Thymus (tissue), 11 donors: ENCODE measurements around the gene APOD. TPM values are rescaled to one million over a fixed set of nuclear protein-coding genes. Genes with fewer than 3 reads are reported as not detected.

Experiments
- DNase-seq, 9 donors: peaks; one replicate each; pipeline ENCODE4 v3.0.0-alpha.2; 2013; ENCODE audit warnings: low spot score in 9 of 9, low read depth in 6 of 9, missing footprints in 1 of 9
- H3K27ac ChIP-seq, 2 donors: one replicate each; pipeline ENCODE4 v1.5.1; 2013; ENCODE audit warnings: control low read depth in 1 of 2, low read depth in 1 of 2, low read length in 1 of 2, mild to moderate bottlenecking in 1 of 2, moderate library complexity in 1 of 2
- H3K27me3 ChIP-seq, 2 donors: one replicate each; pipeline ENCODE4 v1.5.1; 2013; ENCODE audit warnings: low read length in 1 of 2; ENCODE audit not compliant: control insufficient read depth in 2 of 2, insufficient read depth in 1 of 2
- H3K36me3 ChIP-seq, 2 donors: one replicate each; pipeline ENCODE4 v1.5.1; 2013; ENCODE audit warnings: low read length in 1 of 2, mild to moderate bottlenecking in 1 of 2, moderate library complexity in 1 of 2; ENCODE audit not compliant: control insufficient read depth in 2 of 2, insufficient read depth in 2 of 2
- H3K4me1 ChIP-seq, 2 donors: one replicate each; pipeline ENCODE4 v1.5.1; 2013; ENCODE audit warnings: low read length in 2 of 2; ENCODE audit not compliant: control insufficient read depth in 2 of 2, insufficient read depth in 2 of 2
- H3K4me3 ChIP-seq, 2 donors: one replicate each; pipeline ENCODE4 v1.5.1; 2013; ENCODE audit warnings: low read length in 2 of 2, control low read depth in 1 of 2, mild to moderate bottlenecking in 1 of 2
- H3K9me3 ChIP-seq, 2 donors: one replicate each; pipeline ENCODE4 v1.5.1; 2013; ENCODE audit warnings: low read length in 1 of 2, mild to moderate bottlenecking in 1 of 2; ENCODE audit not compliant: control insufficient read depth in 2 of 2, insufficient read depth in 1 of 2
- WGBS: extraction: QIAGEN DNeasy Blood & Tissue Kit; methylation state at CpG from one replicate; pipeline ENCODE4 v1.1.7; 2013; 5-methylcytosine and 5-hydroxymethylcytosine counted together
- polyA plus RNA-seq: library from polyadenylated mRNA; stranded (reverse); fragments of 200-250 nt; gene quantifications from one replicate; pipeline ENCODE4 v1.2.3, GENCODE V29; 2013
- total RNA-seq: library from RNA; stranded (reverse); fragments of 120-200 nt; gene quantifications from one replicate; pipeline ENCODE4 v1.2.4, GENCODE V29; 2013
- donor health status: healthy.

APOD gene
- total and polyA plus RNA-seq, 2 donors: 2.9 to 200 TPM

DNA sequence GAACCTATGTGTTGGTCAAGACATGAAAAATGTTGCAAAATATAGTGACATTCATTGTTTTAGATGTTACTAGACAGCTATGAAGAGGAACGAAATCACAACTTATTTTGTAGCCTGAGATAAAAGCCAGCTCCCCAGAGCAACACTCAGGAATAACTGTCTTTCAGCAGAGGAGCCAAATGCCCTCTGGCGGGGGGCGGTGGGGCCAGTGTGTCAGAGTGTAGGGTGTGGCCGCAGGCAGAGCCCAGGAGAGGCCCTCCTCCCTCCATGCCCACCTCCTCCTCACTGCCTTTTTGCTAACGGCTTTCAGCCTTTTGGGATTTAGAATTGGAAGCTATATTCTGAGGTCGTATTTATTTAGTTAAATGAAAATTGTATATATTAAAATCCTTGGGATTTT, 16.9 kb downstream of the APOD start:
- H3K4me1 ChIP-seq: peaks cover 0 to 10% of the 10 kb centered on the region in 2 donors
- WGBS: 84% methylated on average over 6 of the region's 6 CpGs
- no peak for DNase-seq
- H3K27me3 ChIP-seq: no peaks in the 10 kb centered on the region
- no peaks in the 10 kb centered on the region for H3K36me3 ChIP-seq
- no peaks in the 10 kb centered on the region for H3K9me3 ChIP-seq
- H3K4me3 ChIP-seq: no peak overlapping the region
- H3K27ac ChIP-seq: no peak overlapping the region

DNA sequence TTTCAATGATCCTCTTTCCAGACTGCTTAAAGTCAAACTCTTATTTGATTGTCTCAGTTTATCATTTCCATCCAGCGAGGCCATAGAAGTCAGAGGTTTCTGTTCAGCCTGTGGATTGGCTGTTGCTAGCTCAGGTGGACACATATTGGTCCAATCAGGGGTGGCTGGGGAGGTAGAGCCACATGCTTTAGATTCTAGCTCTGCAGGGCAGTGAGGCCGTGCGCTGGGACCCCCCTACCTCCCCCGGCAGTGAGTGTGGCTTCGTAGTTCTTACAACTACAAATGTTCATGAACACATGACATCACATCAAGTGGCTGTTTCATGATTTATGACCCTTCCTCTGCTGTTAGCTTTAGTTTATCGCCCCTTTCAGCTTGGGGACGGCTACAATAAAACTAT, 18.0 kb downstream of the APOD start:
- DNase-seq: no peak
- H3K4me3 ChIP-seq: no peak overlapping the region
- H3K27me3 ChIP-seq: no peaks in the 10 kb centered on the region
- no peak overlapping the region for H3K27ac ChIP-seq
- no peaks in the 10 kb centered on the region for H3K9me3 ChIP-seq
- H3K4me1 ChIP-seq: peaks cover 0 to 10% of the 10 kb centered on the region in 2 donors
- H3K36me3 ChIP-seq: no peaks in the 10 kb centered on the region
- 57% methylated on average over 7 of the region's 7 CpGs for WGBS

DNA sequence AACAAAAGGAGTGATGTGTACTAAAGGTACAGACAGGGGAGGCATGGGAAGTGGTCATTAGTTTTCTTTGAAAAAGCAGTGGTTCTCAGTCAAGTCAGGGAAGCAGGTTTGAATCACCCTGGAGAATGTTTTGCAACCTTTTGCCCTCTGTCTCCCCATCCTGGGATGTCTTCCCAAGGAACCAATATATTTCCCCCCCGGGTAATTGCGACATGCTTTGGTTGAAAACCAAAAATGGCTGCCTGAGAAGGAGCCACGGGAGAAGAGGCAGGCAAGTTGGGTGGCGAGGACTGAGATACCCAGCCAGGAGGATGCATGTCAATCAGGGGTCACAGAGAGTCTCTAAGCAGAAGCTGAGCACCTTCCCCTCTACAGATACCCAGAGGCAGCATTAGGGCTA, 20.4 kb downstream of the APOD start:
- WGBS: 97% methylated on average over 4 of the region's 4 CpGs
- H3K9me3 ChIP-seq: no peaks in the 10 kb centered on the region
- DNase-seq: no peak
- no peak overlapping the region for H3K27ac ChIP-seq
- peaks cover 4% of the 10 kb centered on the region in 2 donors for H3K4me1 ChIP-seq
- H3K4me3 ChIP-seq: no peak overlapping the region
- no peaks in the 10 kb centered on the region for H3K27me3 ChIP-seq
- no peaks in the 10 kb centered on the region for H3K36me3 ChIP-seq

DNA sequence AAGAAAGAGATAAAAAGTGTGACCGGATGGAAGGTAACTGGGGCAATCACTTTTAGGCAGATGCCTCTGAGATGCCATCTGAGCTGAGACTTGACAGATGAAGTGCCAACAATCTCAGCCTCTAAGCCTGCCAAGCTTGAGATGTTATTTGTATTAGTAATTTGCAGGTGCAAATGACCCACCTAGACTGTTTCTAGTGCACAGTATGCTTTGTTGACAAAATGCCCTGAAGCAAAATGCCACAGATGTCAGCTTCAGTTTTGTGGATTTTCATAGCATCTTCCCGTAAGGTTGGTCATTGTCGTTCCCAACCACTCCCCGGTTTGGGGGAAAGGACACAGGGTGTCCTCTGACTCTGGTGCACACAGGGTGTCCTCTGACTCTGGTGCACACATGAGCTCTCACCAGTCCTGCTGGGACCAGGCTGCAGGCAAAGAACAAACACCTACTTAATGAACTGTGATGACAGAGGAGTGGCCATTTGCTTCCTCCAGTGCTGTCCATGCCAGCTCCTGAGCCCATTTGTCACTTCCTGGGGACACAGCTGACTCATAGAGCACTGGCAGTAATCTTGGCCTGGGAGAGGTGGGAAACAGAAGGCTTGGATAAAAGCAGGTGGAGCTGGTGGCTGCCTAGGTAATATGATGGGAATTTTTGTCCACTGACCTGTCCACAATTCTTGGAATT, 23.9 kb downstream of the APOD start:
- DNase-seq: no peak
- Histone ChIP-seq H3K4me3 (no peak overlapping the region), H3K36me3 (no peaks in the 10 kb centered on the region), H3K27ac (no peak overlapping the region), H3K4me1 (peaks cover 4% of the 10 kb centered on the region in 2 donors), H3K27me3 (no peaks in the 10 kb centered on the region), H3K9me3 (no peaks in the 10 kb centered on the region)
- 97% methylated on average over 4 of the region's 4 CpGs for WGBS

DNA sequence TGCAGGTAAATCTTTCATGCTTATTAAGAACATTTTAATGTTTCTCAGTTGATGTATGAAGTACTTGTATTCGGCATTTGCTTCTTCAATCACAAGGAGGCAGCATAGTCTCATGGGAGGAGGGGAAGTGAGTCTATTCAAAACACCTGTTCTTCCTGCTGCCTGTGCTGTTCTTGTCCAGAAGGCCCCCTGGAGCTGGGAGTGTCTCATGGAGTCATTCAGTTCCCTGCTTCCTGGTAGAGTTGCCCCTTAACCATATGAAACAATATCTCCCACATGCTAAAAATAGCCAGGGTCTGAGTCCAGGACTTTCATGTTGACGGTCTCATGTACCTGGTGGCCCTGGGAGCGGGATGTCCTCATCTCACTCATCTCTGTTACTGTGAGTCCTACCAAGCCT, 25.1 kb downstream of the APOD start:
- Histone ChIP-seq H3K4me3 (no peak overlapping the region), H3K27ac (no peak overlapping the region), H3K27me3 (no peaks in the 10 kb centered on the region), H3K36me3 (no peaks in the 10 kb centered on the region), H3K9me3 (no peaks in the 10 kb centered on the region), H3K4me1 (peaks cover 4% of the 10 kb centered on the region in 2 donors)
- peak in 3 of 9 donors; percentile 60 to 83 (median 70) for DNase-seq
- WGBS: 72% methylated on average over 3 of the region's 3 CpGs

- DNase-seq: no peak
- no peak overlapping the region for H3K4me3 ChIP-seq
- no peaks in the 10 kb centered on the region for H3K36me3 ChIP-seq
- WGBS: 98% methylated on average over 4 of the region's 4 CpGs
- H3K4me1 ChIP-seq: peaks cover 7 to 8% of the 10 kb centered on the region in 2 donors
- no peaks in the 10 kb centered on the region for H3K27me3 ChIP-seq
- no peak overlapping the region for H3K27ac ChIP-seq
- H3K9me3 ChIP-seq: no peaks in the 10 kb centered on the region
These were observed 26.4 kb downstream of the APOD start for GRCh38 chr3:195557322-195557721.

DNA sequence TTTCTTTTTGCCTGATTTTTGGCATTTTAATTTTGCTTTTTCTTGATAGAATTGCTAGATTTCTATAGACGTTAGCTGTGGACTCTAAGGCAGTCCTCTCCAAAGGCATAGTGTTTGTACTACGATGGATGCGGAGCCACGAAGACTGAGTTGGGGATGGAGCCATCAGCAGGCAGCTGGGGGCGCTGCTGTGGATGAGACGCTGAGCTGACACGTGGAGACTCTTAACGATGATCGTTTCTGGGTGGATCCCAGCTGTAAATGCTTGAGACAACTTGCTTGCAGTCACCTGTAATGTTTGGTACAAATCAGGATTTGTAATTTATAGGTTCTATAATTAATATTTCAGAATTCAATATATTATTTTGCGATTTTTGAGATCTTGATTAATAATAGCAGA, 27.4 kb downstream of the APOD start:
- Histone ChIP-seq H3K4me3 (no peak overlapping the region), H3K4me1 (peaks cover 15 to 17% of the 10 kb centered on the region in 2 donors), H3K27me3 (no peaks in the 10 kb centered on the region), H3K27ac (no peak overlapping the region), H3K36me3 (no peaks in the 10 kb centered on the region), H3K9me3 (peaks cover 0 to 3% of the 10 kb centered on the region in 2 donors)
- DNase-seq: peak in 1 of 9 donors; percentile 53
- 52% methylated on average over 10 of the region's 10 CpGs for whole genome bisulfite sequencing

GRCh38 chr3:195555110-195555509, 28.6 kb downstream of the APOD start:
- peaks cover 24 to 30% of the 10 kb centered on the region in 2 donors for H3K4me1 ChIP-seq
- WGBS: 92% methylated on average over 8 of the region's 8 CpGs

DNA sequence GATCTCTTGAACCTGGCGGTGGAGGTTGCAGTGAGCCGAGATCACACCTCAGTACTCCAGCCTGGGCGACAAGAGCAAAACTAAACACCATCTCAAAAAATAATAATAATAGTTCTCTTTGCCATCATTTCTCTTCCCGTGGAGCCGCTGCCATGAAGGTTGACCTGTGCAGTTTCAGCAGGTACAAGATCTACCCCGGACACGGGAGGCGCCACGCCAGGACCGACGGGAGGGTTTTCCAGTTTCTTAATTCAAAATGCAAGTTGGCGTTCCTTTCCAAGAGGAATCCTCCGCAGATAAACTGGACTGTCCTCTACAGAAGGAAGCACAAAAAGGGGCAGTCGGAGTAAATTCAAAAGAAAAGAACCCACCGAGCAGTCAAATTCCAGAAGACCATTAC, 29.3 kb downstream of the APOD start:
- H3K9me3 ChIP-seq: peaks cover 0 to 3% of the 10 kb centered on the region in 2 donors
- no peak for DNase-seq
- no peaks in the 10 kb centered on the region for H3K36me3 ChIP-seq
- peaks cover 24 to 36% of the 10 kb centered on the region in 2 donors for H3K4me1 ChIP-seq
- H3K27me3 ChIP-seq: no peaks in the 10 kb centered on the region
- H3K27ac ChIP-seq: no peak overlapping the region
- 98% methylated on average over 15 of the region's 15 CpGs for WGBS
- H3K4me3 ChIP-seq: no peak overlapping the region

More at GRCh38 chr3:195555110-195555509, 28.6 kb downstream of the APOD start:
- DNase-seq: no peak
- H3K27me3 ChIP-seq: no peaks in the 10 kb centered on the region
- H3K36me3 ChIP-seq: no peaks in the 10 kb centered on the region
- H3K27ac ChIP-seq: no peak overlapping the region
- H3K9me3 ChIP-seq: peaks cover 0 to 3% of the 10 kb centered on the region in 2 donors
- no peak overlapping the region for H3K4me3 ChIP-seq
